NCI-H128 (cell line): Measurements from ENCODE around the gene PPP1R12B.
A peak's percentile ranks its signal among the peaks of the same experiment; 100 is the strongest.
"Not testable (repeated sequence)": the region's sequence is repeated elsewhere in the genome, so short reads cannot be mapped to it uniquely, and the experiment has no call there.

Experiments
- DNase-seq: peaks from one replicate; lab custom pipeline; 2025; ENCODE audit not compliant: unreplicated experiment; lab: John Stamatoyannopoulos, UW

The PPP1R12B gene

DNA sequence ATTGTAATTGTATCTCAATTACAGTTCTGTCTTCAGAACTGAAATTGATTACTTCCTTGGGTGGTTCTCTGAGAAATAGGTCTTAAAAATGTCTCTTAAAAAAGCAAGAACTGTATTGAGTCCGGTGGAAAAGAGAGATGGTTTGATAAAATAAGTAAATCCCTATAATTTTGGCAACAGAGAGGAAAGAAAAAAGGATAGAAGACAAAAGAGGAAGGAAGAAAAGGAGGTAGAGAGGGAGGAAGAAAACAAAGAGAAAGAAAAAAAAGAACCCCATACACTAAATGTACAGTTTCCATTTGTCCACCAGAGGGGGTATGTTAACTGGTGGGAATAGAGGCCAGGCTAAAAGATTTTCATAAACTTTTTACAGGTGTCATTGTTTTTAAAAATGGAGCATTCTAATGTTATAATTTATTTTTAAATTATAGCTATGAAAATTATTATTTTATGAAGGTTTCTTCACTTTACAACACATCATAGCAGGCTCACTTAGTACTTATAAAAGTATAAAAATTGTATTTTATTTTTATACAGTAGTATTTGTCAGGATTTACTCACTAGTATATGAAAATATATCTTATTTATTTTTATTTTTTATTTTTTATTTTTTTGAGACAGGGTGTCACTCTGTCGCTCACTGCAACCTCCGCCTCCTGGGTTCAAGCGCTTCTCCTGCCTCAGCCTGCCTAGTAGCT is 4.7 kb upstream of the PPP1R12B start:
- peak; percentile 57 for DNase-seq

- DNase-seq = no peak
Measured at GRCh38 chr1:202348005-202348508, 442 bp upstream of the PPP1R12B start.

GRCh38 chr1:202349206-202349928 is 868 bp downstream of the PPP1R12B start:
- no peak for DNase-seq

GRCh38 chr1:202351725-202352124 is 3.2 kb downstream of the PPP1R12B start:
- no peak for DNase-seq

DNA sequence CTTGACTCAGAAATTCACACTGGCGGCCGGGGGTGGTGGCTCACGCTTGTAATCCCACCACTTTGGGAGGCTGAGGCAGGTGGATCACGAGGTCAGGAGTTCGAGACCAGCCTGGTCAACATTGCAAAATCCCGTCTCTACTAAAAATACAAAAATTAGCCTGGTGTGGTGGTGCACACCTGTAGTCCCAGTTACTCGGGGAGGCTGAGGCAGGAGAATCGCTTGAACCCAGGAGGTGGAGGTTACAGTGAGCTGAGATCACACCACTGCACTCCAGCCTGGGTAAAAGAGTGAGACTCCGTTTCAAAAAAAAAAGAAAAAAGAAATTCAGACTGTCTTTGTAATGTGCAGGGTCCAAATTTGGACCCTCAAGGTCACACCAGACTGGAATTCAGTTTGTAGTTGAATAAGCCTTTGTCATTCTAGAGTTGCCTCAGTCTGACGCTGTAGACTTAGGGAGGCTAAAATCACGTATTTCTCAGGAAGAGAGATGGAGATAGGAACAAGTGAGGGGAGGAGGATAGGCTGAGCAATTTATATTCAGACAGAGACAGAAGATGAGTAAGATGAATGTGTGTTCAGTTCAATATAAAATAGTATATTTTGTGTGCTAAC is 4.2 kb downstream of the PPP1R12B start:
- DNase-seq = not testable (repeated sequence)

DNA sequence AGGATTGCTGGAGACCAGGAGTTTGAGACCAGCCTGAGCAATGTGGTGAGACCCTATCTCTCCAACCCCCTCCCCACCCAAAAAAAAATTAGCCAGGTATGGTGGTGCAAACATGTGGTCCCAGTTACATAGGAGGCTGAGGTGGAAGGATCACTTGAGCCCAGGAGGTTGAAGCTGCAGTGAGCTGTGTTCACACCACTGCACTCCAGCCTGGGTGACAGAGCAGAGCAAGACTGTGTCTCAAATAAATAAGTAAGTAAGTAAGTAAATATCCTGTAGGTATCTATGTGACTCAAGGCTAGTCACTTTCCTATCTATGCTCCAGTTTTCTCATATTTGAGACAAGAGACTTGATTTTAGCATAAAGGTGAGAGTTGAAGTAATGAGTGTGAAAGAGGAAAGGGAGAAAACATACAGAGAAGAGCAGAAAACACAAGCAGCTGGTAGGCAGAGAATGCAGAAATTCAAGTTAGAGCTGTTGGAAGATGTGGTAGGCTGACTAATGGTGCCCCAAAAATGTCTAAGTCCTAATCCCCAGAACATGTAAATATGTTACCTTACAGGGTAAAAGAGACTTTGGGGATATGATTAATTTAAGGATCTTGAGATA is 7.5 kb downstream of the PPP1R12B start:
- no peak for DNase-seq

DNA sequence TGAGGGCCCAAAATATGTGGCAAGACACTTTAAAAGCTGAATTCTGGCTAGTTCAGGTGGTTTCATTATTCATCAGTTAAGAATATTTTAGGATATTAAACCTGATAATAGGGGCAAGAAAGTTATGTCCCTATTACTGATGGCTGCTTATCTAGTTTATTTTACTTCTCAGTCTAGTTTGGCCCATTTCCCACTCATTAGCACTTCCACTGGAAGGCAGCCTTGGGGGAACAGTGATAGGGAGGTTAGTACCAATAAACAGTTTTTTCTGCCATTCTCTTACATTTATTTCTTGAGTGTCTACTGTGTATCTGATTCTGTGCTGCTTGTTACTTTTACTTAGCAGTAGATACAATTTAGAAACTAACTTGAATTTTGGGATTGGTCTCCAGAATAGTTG is 9.0 kb downstream of the PPP1R12B start:
- DNase-seq = no peak

GRCh38 chr1:202361224-202361623 is 12.7 kb downstream of the PPP1R12B start:
- DNase-seq = no peak

- no peak for DNase-seq
Measured at GRCh38 chr1:202361701-202362100, 13.2 kb downstream of the PPP1R12B start.

DNA sequence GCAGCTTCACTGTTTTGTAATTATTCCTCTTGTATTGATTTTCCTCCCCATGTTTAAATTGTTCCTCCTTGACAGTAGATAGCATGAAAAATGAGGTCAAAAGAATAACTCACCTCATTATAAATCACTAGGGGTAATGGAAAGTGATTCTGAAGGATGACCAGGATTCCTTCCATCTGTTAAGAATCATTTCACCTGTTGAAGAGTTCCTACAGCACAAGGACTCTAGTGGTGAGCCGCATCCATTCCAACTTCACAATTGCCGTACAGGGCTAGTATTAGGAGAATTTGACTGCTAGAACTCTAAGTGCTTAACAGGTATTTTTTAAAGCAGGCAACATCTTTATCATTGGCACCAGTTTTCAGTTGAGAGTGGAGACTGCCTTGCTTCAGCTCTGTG is 13.7 kb downstream of the PPP1R12B start:
- no peak for DNase-seq

DNA sequence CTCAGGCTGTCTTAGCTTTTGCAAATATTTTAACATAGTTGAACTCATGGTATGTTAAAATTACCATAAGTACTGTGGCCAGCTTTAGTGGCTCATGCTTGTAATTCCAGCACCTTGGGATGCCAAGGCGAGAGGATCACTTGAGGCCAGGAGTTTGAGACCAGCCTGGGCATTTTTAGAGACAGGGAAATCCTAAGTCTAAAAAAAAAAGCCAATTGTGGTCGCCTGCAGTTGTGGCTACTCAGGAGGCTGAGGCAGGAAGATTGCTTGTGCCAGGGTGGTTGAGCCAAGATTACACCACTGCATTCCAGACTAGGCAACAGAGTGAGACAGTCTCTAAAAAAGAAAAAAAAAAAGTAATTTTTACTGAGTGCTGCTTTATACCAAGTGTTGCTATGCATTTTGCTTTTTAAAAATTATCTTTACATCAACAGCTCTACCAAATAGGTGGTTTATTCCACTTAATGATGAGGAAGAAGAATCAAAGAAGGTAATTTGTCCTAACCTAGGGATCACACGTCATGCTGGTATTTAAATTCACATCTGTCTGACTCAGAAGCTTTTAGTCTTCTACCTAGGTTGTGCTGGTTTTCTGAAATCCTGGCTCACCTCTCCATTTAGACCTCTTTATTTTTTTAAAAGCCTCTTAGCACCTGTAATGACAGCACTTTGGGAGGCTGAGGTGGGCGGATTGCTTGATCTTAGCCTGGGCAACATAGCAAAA is 16.8 kb downstream of the PPP1R12B start:
- DNase-seq = no peak

- DNase-seq = no peak
Measured at GRCh38 chr1:202367271-202367670, 18.8 kb downstream of the PPP1R12B start.

DNA sequence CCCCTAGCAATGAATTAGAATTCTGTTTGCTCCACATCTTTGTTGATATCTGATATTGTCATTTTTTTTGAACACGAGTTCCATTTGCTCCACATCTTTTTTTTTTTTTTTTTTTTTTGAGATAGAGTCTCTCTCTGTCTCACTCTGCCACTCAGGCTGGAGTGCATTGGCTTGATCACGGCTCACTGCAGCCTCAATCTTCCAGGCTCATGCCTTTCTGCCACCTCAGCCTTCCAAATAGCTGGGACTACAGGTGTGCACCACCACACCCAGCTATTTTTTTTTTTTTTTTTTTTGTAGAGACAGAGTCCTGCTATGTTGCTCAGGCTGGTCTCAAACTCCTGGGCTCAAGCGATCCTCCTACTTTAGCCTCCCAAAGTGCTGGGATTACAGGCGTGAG is 22.4 kb downstream of the PPP1R12B start:
- not testable (repeated sequence) for DNase-seq

DNA sequence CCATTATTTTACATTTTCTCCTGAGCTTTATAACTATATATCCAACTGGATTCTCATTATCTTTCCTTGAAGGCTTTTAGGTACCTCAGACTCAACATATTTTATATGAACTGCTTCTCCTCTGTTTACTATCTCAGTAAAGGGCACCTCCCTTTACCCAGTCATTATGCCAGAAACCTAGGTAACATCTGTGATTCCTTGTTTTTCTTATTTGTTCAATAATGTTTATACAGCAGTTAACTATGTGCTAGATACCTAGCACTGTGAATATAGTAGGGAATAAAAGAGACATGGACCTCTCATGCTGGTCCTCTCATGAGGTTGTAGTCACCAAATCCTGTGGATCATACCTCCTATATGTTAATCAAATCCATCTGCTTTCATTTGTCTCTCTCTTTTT is 25.6 kb downstream of the PPP1R12B start:
- no peak for DNase-seq

- not testable (repeated sequence) for DNase-seq
Measured at GRCh38 chr1:202375175-202375574, 26.7 kb downstream of the PPP1R12B start.

DNA sequence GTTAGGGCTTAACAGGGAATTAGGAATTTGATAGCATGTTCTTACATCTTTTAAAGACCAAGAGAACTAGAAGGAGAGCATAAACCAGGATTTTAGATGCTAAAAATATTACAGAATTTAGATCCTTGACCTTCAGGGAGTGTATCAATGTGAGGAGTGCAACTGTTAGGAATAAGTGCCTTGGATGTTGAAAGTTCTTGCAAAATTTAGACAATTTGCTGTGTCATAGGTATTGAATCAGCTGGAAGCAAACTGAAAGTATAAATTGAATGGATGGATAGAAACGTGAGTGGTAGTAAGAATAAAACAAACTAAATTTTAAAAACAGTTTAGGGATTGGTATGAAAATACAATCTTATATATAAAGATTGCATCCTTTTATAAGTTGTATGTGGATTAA is 27.7 kb downstream of the PPP1R12B start:
- no peak for DNase-seq

DNA sequence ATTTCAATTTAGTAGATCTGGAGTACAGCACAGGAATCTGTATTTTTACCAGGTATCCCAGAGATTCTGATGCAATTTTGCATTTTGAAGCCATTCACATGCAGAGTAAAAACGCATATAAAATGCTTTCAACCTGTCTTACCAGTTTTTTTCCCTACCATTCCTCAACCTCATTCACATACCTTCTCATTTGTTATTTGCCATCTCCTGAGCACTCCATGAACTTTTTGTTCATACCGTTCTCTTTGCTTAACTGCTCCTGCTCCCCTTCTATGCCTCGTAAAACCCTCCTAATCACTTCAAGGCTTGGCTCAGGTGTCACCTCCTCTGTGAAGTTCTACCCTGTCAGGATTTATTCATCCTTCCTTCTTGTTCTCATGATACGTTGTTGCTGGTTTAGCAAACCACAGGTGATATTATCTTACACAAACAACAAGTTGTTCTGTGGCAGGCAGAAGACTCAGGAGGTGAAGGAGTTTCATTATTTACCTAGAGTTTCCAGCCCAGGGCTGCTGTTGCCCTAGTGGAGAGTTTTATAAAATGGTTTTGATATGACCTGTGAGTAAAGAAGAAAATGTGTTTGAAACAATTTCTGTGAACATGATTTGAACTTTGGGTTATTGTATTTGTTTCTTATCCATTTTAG is 31.5 kb downstream of the PPP1R12B start:
- DNase-seq = not testable (repeated sequence)

GRCh38 chr1:202380535-202380934 is 32.0 kb downstream of the PPP1R12B start:
- DNase-seq = not testable (repeated sequence)

- DNase-seq = not testable (repeated sequence)
Measured at GRCh38 chr1:202381867-202382266, 33.4 kb downstream of the PPP1R12B start.

DNA sequence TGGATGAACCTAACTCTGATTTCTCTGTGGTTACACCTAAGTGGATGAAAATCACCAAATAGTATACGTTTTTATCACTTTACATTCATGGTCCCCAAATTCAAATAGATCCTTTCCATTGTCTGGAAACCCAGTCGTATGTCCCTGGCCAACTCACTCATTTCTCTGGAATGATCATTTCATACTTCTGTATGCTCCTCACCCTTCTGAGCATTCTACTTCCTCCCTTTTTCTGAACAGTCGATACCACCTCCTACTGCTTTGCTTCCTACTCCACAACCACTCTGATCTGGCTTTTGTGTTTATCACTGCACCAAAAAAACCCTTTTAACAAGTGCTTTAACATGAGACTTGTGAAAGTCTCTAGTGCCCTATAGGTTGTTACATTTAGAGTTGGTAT is 47.3 kb downstream of the PPP1R12B start:
- not testable (repeated sequence) for DNase-seq
